K562 (cell line): ENCODE results near the gene CHIC2. TPM values are rescaled to one million over a fixed set of nuclear protein-coding genes. Genes with fewer than 3 reads are reported as not detected.

Experiments
- ATAC-seq: fragments of 200-7000 bp; cut with Tn5 transposase; 3 replicates; pipeline ENCODE4 v1.9.1; 2020; ENCODE audit warnings: moderate library complexity
- BruUV-seq: library from RNA; stranded (reverse); fragments of 400-500 nt; replicated peaks from 2 replicates; lab custom pipeline; 2021; lab: Mats Ljungman, UMichigan
- CTCF ChIA-PET: fragments of 300-600 bp; formaldehyde crosslinking; extraction: SDS; loops from one replicate; lab custom pipeline; 2021; ENCODE audit warnings: low intra/inter-chr PET ratio; lab: Yijun Ruan, JAX
- POLR2A ChIA-PET: fragments of 300-600, 350-650 bp; sonication (Branson Sonifier 250); formaldehyde crosslinking; extraction: SDS; loops from one replicate; lab custom pipeline; 2021; ENCODE audit warnings: antibody characterized with exemption, inconsistent platforms; lab: Yijun Ruan, JAX
- DNase-seq, 4 experiments: peaks; one replicate each; pipeline versions ENCODE4 v3.0.0 to v3.0.0-alpha.2; 2011 to 2018; ENCODE audit warnings: low spot score in 3 of 4, mixed read lengths in 3 of 4; ENCODE audit errors: extremely low read depth in 1 of 4
- FAIRE-seq: peaks from 2 replicates; lab custom pipeline; 2011; peaks lifted over from hg19 to GRCh38; lab: Jason Lieb, UNC
- H2AFZ ChIP-seq: 2 replicates; pipeline ENCODE4 v1.6.0; 2011; ENCODE audit warnings: low read depth, low read length, control low read depth, inconsistent platforms
- H3K27ac ChIP-seq: fragments of 200-600 bp; 3 replicates; pipeline ENCODE4 v1.8.0; 2011; ENCODE audit warnings: low read depth, mild to moderate bottlenecking, control low read depth, inconsistent platforms, low read length, moderate library complexity, mixed read lengths; ENCODE audit errors: extremely low read depth
- H3K27me3 ChIP-seq, 2 experiments: fragments of 300-600 bp in 1 of 2; 2 replicates in 1 of 2; 3 replicates in 1 of 2; pipeline versions ENCODE4 v1.6.0 to v1.8.0; 2011; ENCODE audit warnings: inconsistent platforms in 2 of 2, low read length in 2 of 2, mild to moderate bottlenecking in 1 of 2, mixed read lengths in 1 of 2, moderate library complexity in 1 of 2; ENCODE audit not compliant: control insufficient read depth in 2 of 2, insufficient read depth in 2 of 2
- H3K36me3 ChIP-seq: fragments of 300-600 bp; 3 replicates; pipeline ENCODE4 v1.8.0; 2011; ENCODE audit warnings: mild to moderate bottlenecking, low read length, inconsistent platforms; ENCODE audit not compliant: control insufficient read depth, insufficient read depth
- H3K4me1 ChIP-seq, 2 experiments: fragments of 200-600 bp in 1 of 2; replicated peaks in 1 of 2; 2 replicates in 1 of 2; 3 replicates in 1 of 2; pipeline versions ENCODE4 v1.5.1 to v1.8.0; 2011; ENCODE audit warnings: inconsistent platforms in 2 of 2, low read length in 2 of 2, mild to moderate bottlenecking in 1 of 2, mixed read lengths in 1 of 2, moderate library complexity in 1 of 2; ENCODE audit not compliant: control insufficient read depth in 2 of 2, insufficient read depth in 2 of 2
- H3K4me2 ChIP-seq: 2 replicates; pipeline ENCODE4 v1.6.1; 2011; ENCODE audit warnings: low read length, control low read depth, inconsistent platforms, mixed read lengths; ENCODE audit not compliant: insufficient read depth
- H3K4me3 ChIP-seq: fragments of 200-600 bp; sonication (generic), shearing (Covaris generic); 2 replicates; pipeline ENCODE4 v1.5.1; 2016; ENCODE audit warnings: control low read depth, inconsistent platforms
- H3K79me2 ChIP-seq: fragments of 200-600 bp; 3 replicates; pipeline ENCODE4 v1.8.0; 2011; ENCODE audit warnings: low read length, inconsistent platforms; ENCODE audit not compliant: control insufficient read depth, insufficient read depth
- H3K9ac ChIP-seq, 2 experiments: 2 replicates each; pipeline versions ENCODE4 v1.6.0 to v1.6.1; 2011; ENCODE audit warnings: low read depth in 2 of 2, low read length in 2 of 2, control low read depth in 1 of 2, inconsistent platforms in 1 of 2, mild to moderate bottlenecking in 1 of 2, mixed read lengths in 1 of 2; ENCODE audit not compliant: insufficient read depth in 1 of 2
- H3K9me1 ChIP-seq: one replicate; pipeline ENCODE4 v1.6.0; 2011; ENCODE audit warnings: inconsistent platforms, mild to moderate bottlenecking, low read length, moderate library complexity; ENCODE audit not compliant: control insufficient read depth, insufficient read depth
- H3K9me3 ChIP-seq: replicated peaks from 2 replicates; pipeline ENCODE4 v1.5.1; 2011; ENCODE audit warnings: low read depth, low read length, inconsistent platforms; ENCODE audit not compliant: control insufficient read depth, insufficient read depth
- H4K20me1 ChIP-seq: replicated peaks from 2 replicates; pipeline ENCODE4 v1.6.1; 2011; ENCODE audit warnings: low read length, inconsistent platforms, mixed read lengths; ENCODE audit not compliant: control insufficient read depth, insufficient read depth
- CBX5 ChIP-seq: IDR thresholded peaks from 2 replicates; pipeline ENCODE4 v1.6.1; 2014; ENCODE audit warnings: low read depth, borderline replicate concordance
- CTBP1 ChIP-seq: fragments of 450-650 bp; IDR thresholded peaks from 2 replicates; pipeline ENCODE4 v1.6.1; 2016; ENCODE audit warnings: borderline replicate concordance
- ETV5 ChIP-seq: sonication (generic); formaldehyde crosslinking; IDR thresholded peaks from 2 replicates; pipeline ENCODE4 v1.4.0; 2020; ENCODE audit warnings: low read depth, mild to moderate bottlenecking, missing genetic modification reagents
- GTF2F1 ChIP-seq: IDR thresholded peaks from 2 replicates; pipeline ENCODE4 v1.6.1; 2011; ENCODE audit warnings: low read depth, low read length, improper control_type of control experiment
- HIVEP1 ChIP-seq: fragments of 250-450 bp; sonication (Bioruptor Pico); IDR thresholded peaks from 2 replicates; pipeline ENCODE4 v1.4.0; 2020; ENCODE audit warnings: mild to moderate bottlenecking
- KDM4B ChIP-seq, 2 experiments: fragments of 450-650 bp in 1 of 2; sonication (generic) in 1 of 2; IDR thresholded peaks; 2 replicates each; pipeline ENCODE4 v1.6.1; 2016 to 2017; ENCODE audit warnings: borderline replicate concordance in 2 of 2, antibody characterized with exemption in 1 of 2, low read depth in 1 of 2, mild to moderate bottlenecking in 1 of 2
- KHSRP ChIP-seq: fragments of 450-650 bp; IDR thresholded peaks from 2 replicates; pipeline ENCODE4 v1.6.1; 2017
- LCOR ChIP-seq: sonication (generic); formaldehyde crosslinking; IDR thresholded peaks from 2 replicates; pipeline ENCODE4 v1.8.0; 2022; ENCODE audit warnings: mild to moderate bottlenecking, missing genetic modification reagents
- NEUROD1 ChIP-seq: fragments of 150-350 bp; IDR thresholded peaks from 2 replicates; pipeline ENCODE4 v1.6.1; 2014; ENCODE audit warnings: borderline replicate concordance, low read length, low read depth; ENCODE audit not compliant: partially characterized antibody
- SAFB ChIP-seq: fragments of 200-400 bp; formaldehyde crosslinking; IDR thresholded peaks from 2 replicates; pipeline ENCODE4 v1.6.1; 2017; ENCODE audit warnings: low read depth, low read length, borderline replicate concordance
- SRF ChIP-seq, 2 experiments: fragments of 250-450, 450-650 bp in 1 of 2; sonication (Bioruptor Pico) in 1 of 2; sonication (generic) in 1 of 2; formaldehyde crosslinking; IDR thresholded peaks; 2 replicates each; pipeline versions ENCODE4 v1.5.0 to v1.5.1; 2020 to 2022; ENCODE audit warnings: mild to moderate bottlenecking in 1 of 2, missing genetic modification reagents in 1 of 2
- WHSC1 ChIP-seq: IDR thresholded peaks from one replicate; pipeline ENCODE4 v1.6.1; 2012; ENCODE audit warnings: low read length, control low read depth, inconsistent platforms
- ZBED1 ChIP-seq: IDR thresholded peaks from 2 replicates; pipeline ENCODE4 v1.6.1; 2014
- ZNF217 ChIP-seq: sonication (generic); formaldehyde crosslinking; IDR thresholded peaks from 2 replicates; pipeline ENCODE4 v1.8.0; 2022; ENCODE audit warnings: mild to moderate bottlenecking, missing genetic modification reagents
- ZNF224 ChIP-seq: sonication (generic); formaldehyde crosslinking; IDR thresholded peaks from 2 replicates; pipeline ENCODE4 v1.8.0; 2022; ENCODE audit warnings: mild to moderate bottlenecking, missing genetic modification reagents
- ZNF444 ChIP-seq: fragments of 250-450 bp; sonication (Bioruptor Pico); IDR thresholded peaks from 2 replicates; pipeline ENCODE4 v1.4.0; 2020; ENCODE audit warnings: mild to moderate bottlenecking, moderate library complexity
- ZNF507 ChIP-seq: conservative IDR thresholded peaks from 2 replicates; pipeline ENCODE4 v1.6.1; 2017; ENCODE audit warnings: missing genetic modification characterization, missing compliant biosample characterization
- ZNF79 ChIP-seq: fragments of 250-450 bp; sonication (Bioruptor Pico); IDR thresholded peaks from 2 replicates; pipeline ENCODE4 v1.4.0; 2020; ENCODE audit warnings: low read depth, mild to moderate bottlenecking, moderate library complexity
- ZSCAN29 ChIP-seq: fragments of 450-650 bp; IDR thresholded peaks from 2 replicates; pipeline ENCODE4 v1.6.1; 2017
- WGBS: fragments of 100-300 bp; shearing (Covaris generic); methylation state at CpG from one replicate; pipeline ENCODE4 v1.1.6; 2016; ENCODE audit warnings: low coverage, mixed read lengths; ENCODE audit not compliant: insufficient coverage; ENCODE audit errors: missing lambda C conversion rate; 5-methylcytosine and 5-hydroxymethylcytosine counted together
- in situ Hi-C: fragments of 300-500 bp; cut with MboI; formaldehyde crosslinking; loops from 4 replicates; pipeline ENCODE4 v1.15.0; 2018; ENCODE audit warnings: inconsistent platforms, mixed read lengths
- intact Hi-C: fragments of 100-400 bp; cut with micrococcal nuclease; formaldehyde crosslinking; loops from 2 replicates; pipeline ENCODE4 v1.14.2; 2022
- polyA plus RNA-seq, 8 experiments: library from polyadenylated mRNA; depleted of rRNA in 4 of 8; stranded (reverse) in 5 of 8; unstranded in 3 of 8; fragments of >200 nt; fragmentation: Nextera tagmentation in 2 of 8; fragmentation: Illumina TruSeq in 1 of 8; extraction: Ambion mirVana in 2 of 8; extraction: Trizol in 1 of 8; gene quantifications; 2 replicates each; pipeline versions ENCODE4 v1.2.1 to v1.2.3, GENCODE V29; 2011 to 2014; ENCODE audit warnings: inconsistent platforms in 1 of 8, missing spikeins in 1 of 8
- total RNA-seq, 7 experiments: library from RNA; depleted of rRNA in 6 of 7; stranded (reverse); fragments of >200 nt in 6 of 7; fragmentation: Illumina TruSeq in 2 of 7; extraction: Trizol in 2 of 7; gene quantifications; 2 replicates each; pipeline versions ENCODE4 v1.2.1 to v1.2.3, GENCODE V29; 2011 to 2021; ENCODE audit warnings: low replicate concordance in 1 of 7
- TF ChIP-seq, protein P1 (sequence below): fragments of 450-650 bp; IDR thresholded peaks from 2 replicates; pipeline ENCODE4 v1.6.1; 2018; ENCODE audit not compliant: partially characterized antibody

Gene CHIC2
- total and polyA plus RNA-seq, 9 of the 15 experiments (the other 6 are each of a cell fraction or from before 2014, with no cell fraction given): 0.89 to 25.1 (median 12.1) TPM

DNA sequence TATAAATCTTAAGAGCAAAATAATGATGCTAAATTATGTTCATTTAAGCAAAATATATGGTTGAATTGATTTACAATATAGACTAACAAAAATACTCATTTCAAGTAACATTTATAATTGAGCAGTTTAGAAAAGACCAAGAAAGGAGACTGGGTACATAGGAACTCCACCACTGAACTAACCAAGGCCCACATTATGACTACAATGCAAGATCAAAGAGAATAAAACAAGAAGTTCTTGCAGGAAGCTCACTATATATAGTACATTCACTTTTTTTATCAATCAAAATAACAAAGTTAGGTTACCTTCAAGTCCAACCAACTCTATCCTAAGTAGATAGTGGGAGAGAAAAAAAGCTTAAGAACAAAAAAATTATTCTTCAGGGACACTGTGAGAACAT is 8.0 kb downstream of the CHIC2 start (continued):
- TF ChIP-seq KDM4B (IDR thresholded peaks at IDR 0.05; ENCODE audit: borderline replicate concordance in 2 of 2, low read depth in 1 of 2) (no peak), KHSRP (no peak), ZNF507 (tag) (no peak), CBX5 (no peak), ZNF217 (CRISPR knock-in tag) (no peak), ZNF224 (CRISPR knock-in tag) (no peak), LCOR (CRISPR knock-in tag) (no peak)
- TF ChIP-seq, protein P1, sequence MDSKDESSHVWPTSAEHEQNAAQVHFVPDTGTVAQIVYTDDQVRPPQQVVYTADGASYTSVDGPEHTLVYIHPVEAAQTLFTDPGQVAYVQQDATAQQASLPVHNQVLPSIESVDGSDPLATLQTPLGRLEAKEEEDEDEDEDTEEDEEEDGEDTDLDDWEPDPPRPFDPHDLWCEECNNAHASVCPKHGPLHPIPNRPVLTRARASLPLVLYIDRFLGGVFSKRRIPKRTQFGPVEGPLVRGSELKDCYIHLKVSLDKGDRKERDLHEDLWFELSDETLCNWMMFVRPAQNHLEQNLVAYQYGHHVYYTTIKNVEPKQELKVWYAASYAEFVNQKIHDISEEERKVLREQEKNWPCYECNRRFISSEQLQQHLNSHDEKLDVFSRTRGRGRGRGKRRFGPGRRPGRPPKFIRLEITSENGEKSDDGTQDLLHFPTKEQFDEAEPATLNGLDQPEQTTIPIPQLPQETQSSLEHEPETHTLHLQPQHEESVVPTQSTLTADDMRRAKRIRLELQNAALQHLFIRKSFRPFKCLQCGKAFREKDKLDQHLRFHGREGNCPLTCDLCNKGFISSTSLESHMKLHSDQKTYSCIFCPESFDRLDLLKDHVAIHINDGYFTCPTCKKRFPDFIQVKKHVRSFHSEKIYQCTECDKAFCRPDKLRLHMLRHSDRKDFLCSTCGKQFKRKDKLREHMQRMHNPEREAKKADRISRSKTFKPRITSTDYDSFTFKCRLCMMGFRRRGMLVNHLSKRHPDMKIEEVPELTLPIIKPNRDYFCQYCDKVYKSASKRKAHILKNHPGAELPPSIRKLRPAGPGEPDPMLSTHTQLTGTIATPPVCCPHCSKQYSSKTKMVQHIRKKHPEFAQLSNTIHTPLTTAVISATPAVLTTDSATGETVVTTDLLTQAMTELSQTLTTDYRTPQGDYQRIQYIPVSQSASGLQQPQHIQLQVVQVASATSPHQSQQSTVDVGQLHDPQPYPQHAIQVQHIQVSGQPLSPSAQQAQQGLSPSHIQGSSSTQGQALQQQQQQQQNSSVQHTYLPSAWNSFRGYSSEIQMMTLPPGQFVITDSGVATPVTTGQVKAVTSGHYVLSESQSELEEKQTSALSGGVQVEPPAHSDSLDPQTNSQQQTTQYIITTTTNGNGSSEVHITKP: no peak

DNA sequence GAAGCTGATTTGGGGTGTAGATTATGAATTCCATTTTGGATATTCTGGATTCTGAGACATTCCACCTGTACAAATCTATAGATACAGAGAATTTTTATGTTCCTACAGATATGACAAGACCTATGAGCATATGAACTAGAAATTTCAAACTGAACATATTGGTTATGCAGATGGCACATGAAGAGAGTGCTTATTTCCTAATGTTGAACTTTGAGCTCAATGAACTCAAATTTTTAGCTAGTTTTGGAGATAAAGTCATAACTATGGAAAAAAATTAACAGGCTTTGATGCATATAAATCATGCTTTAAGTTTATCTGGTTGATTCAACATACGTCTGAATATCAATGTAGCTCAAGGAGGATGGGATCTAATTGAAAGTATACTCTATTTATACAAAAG is 8.9 kb downstream of the CHIC2 start:
- no peak overlapping the region for H3K4me2 ChIP-seq
- H2AFZ ChIP-seq: no peak overlapping the region
- no peak overlapping the region for H3K9ac ChIP-seq
- peaks cover 2% of the 10 kb centered on the region for H3K9me1 ChIP-seq
- BruUV-seq: no TSS peak
- intact Hi-C loops: no loop called here
- ChIA-PET CTCF (no interaction called here), POLR2A (no interaction called here)
- ATAC-seq: no peak
- H3K79me2 ChIP-seq: peaks cover 56% of the 10 kb centered on the region
- no peak for FAIRE-seq
- no peaks in the 10 kb centered on the region for H3K36me3 ChIP-seq
- no peak overlapping the region for H3K4me3 ChIP-seq
- 94% methylated on average over 1 of the region's 1 CpG for WGBS
- H3K9me3 ChIP-seq: no peaks in the 10 kb centered on the region
- no peak for DNase-seq
- TF ChIP-seq SRF (CRISPR knock-in tag; IDR thresholded peaks at IDR 0.05) (no peak), ZNF79 (no peak), WHSC1 (no peak), HIVEP1 (CRISPR knock-in tag) (no peak), CTBP1 (no peak), GTF2F1 (no peak), ETV5 (no peak), ZBED1 (no peak), ZNF444 (CRISPR knock-in tag) (no peak), ZSCAN29 (no peak), SAFB (no peak), NEUROD1 (no peak)
- H3K27ac ChIP-seq: no peak overlapping the region
- peaks cover 0 to 4% of the 10 kb centered on the region in 2 experiments; a peak in 2 of 5 replicates for H3K4me1 ChIP-seq
- peaks cover 9% of the 10 kb centered on the region; the same call in 1 of the 2 replicates for H4K20me1 ChIP-seq
- in situ Hi-C loops: no loop called here
- no peaks in the 10 kb centered on the region for H3K27me3 ChIP-seq
